ENCODE results near the gene TSHZ3. TPM values are rescaled to one million over a fixed set of nuclear protein-coding genes. Genes with fewer than 3 reads are reported as not detected.

The TSHZ3 gene
- total RNA-seq, 1 donor from 2014 or later: 21.2 TPM

DNA sequence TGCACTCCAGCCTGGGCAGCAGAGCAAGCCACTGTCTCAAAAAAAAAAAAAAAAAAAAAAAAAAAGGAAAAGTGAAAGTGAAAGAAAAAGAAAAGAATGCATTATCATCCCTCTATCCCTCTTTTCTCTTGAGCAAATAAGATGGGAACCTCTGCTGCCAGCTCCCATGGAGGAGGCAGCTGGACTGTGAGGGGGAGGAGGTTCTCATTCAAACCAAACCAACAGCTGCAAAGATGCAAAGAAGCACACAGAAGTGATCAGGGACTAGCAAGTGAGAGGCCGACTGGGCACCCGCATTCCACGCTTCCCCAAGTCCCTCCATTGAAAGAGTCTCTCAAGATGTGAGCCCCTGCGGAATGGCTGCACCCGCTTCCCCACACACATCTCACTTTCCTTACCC lies 63.5 kb downstream of the TSHZ3 start:
- TF ChIP-seq, protein P1, sequence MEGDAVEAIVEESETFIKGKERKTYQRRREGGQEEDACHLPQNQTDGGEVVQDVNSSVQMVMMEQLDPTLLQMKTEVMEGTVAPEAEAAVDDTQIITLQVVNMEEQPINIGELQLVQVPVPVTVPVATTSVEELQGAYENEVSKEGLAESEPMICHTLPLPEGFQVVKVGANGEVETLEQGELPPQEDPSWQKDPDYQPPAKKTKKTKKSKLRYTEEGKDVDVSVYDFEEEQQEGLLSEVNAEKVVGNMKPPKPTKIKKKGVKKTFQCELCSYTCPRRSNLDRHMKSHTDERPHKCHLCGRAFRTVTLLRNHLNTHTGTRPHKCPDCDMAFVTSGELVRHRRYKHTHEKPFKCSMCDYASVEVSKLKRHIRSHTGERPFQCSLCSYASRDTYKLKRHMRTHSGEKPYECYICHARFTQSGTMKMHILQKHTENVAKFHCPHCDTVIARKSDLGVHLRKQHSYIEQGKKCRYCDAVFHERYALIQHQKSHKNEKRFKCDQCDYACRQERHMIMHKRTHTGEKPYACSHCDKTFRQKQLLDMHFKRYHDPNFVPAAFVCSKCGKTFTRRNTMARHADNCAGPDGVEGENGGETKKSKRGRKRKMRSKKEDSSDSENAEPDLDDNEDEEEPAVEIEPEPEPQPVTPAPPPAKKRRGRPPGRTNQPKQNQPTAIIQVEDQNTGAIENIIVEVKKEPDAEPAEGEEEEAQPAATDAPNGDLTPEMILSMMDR (conservative IDR thresholded peaks at IDR 0.05): no peak
- Mint-ChIP-seq H3K27me3 (peaks cover 17% of the 10 kb centered on the region), H3K27ac (no peak overlapping the region)

DNA sequence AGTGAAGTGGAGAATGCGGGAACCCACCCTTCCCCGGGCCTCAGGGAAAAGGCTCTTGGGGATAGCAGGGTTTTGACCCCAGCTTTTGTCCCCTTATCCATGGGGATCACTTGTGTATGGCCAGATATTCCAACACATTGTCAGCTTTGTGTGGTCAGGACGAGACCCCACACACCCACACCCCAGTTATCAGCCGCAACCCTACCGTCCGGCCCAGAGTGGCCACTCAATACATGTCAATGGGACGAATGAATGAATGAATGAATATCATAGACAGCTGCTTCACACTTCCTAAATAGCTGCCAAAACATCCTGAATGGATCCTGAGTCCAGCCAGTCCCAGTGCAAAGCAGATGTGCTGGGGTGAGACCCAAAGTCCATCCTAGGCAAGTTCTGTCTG lies 64.6 kb downstream of the TSHZ3 start:
- Mint-ChIP-seq H3K4me1 (ENCODE audit: unreplicated experiment) (peaks cover 17% of the 10 kb centered on the region), H3K36me3 (peaks cover 5% of the 10 kb centered on the region), H3K27me3 (peaks cover 13% of the 10 kb centered on the region), H3K4me3 (no peak overlapping the region), H3K9me3 (no peaks in the 10 kb centered on the region), H3K27ac (no peak overlapping the region)
- no peak for DNase-seq (ENCODE audit: extremely low spot score, unreplicated experiment)
- TF ChIP-seq, protein P1 (conservative IDR thresholded peaks at IDR 0.05): no peak

More for the DNA sequence above, 63.5 kb downstream of the TSHZ3 start:
- Mint-ChIP-seq H3K4me3 (no peak overlapping the region), H3K4me1 (ENCODE audit: unreplicated experiment) (peaks cover 23% of the 10 kb centered on the region), H3K36me3 (peaks cover 5% of the 10 kb centered on the region), H3K9me3 (no peaks in the 10 kb centered on the region)
- no peak for DNase-seq (ENCODE audit: extremely low spot score, unreplicated experiment)

DNA sequence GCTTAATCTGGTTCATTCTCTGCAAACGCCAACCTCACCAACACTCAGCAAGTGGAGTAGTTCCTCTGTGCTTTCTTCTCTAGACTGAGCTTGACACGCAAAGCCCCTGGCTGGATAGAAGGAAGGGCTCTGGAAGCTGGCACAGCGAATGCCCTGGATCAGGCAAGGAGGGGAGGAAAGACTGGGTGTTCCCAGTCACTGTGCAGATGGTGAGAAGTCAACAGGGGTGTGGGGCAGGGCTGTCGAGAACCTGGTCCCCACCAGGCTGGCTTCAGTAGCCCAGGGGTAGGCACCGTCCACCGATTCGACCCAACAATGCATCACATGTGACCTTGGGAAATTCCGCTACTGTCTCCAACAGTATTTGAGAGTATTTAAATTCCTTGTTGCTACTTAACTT lies 65.5 kb downstream of the TSHZ3 start:
- peaks cover 17% of the 10 kb centered on the region for H3K4me1 Mint-ChIP-seq (ENCODE audit: unreplicated experiment)
- no peaks in the 10 kb centered on the region for H3K9me3 Mint-ChIP-seq
- DNase-seq (ENCODE audit: extremely low spot score, unreplicated experiment): no peak
- peaks cover 13% of the 10 kb centered on the region for H3K27me3 Mint-ChIP-seq
- no peak overlapping the region for H3K4me3 Mint-ChIP-seq
- H3K27ac Mint-ChIP-seq: no peak overlapping the region
- H3K36me3 Mint-ChIP-seq: peaks cover 13% of the 10 kb centered on the region
- TF ChIP-seq, protein P1 (conservative IDR thresholded peaks at IDR 0.05): no peak

DNA sequence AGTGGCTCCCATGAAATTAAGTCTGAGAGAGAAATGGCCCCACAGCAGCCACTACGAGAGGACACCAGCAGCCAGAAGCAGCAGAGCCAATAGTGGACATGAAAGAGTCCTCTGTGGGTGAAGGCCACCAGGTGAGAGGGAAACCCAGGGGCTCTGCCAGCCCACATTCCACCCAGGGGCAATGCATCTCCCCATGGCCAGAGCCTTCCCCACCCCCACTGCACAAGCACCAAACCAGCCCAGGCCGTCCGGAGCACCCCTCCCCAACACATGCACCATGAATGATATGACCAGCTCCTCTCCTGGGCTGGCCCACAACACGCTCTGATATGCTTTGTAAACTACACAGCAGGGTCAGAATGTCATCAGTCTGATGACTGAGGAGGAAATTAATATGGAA lies 66.9 kb downstream of the TSHZ3 start:
- peaks cover 20% of the 10 kb centered on the region for H3K36me3 Mint-ChIP-seq

DNA sequence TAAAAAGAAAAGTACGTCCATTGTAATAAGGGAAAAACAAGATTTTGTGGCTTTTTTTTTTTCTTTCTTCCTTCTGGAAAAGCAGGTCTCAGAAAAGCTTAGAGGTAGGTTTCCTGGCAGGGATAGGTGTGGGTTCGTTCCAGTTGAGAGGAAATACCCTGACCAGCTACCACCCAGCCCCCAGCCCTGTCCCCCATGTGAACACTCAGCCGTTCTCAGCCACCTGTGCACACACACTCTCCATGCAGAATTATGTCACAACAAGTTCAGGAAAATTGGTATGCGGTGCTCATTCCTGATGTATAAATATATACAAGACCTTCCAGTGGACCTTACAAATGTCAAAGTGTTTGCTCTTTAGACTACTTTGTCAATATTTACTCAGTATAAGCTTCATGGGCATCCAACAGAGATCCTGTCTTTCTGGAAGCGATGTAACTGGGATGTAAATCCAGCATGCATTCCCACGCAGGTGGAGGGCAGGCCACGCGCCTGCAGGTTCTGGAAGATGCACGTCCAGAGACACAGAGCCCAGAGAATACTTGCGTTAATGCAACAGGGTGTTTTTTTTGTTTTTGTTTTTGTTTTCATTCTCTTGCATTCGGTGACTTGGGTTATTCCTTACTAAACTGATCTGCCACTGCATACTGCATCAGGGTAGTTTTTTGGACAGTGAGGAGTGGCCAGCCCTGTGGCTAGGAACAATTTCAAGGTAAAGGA lies 68.8 kb downstream of the TSHZ3 start:
- TF ChIP-seq, protein P1 (conservative IDR thresholded peaks at IDR 0.05): no peak
- no peaks in the 10 kb centered on the region for H3K9me3 Mint-ChIP-seq
- H3K36me3 Mint-ChIP-seq: peaks cover 15% of the 10 kb centered on the region
- peaks cover 6% of the 10 kb centered on the region for H3K27me3 Mint-ChIP-seq
- H3K4me3 Mint-ChIP-seq: no peak overlapping the region
- peaks cover 11% of the 10 kb centered on the region for H3K4me1 Mint-ChIP-seq (ENCODE audit: unreplicated experiment)
- DNase-seq (ENCODE audit: extremely low spot score, unreplicated experiment): no peak
- H3K27ac Mint-ChIP-seq: no peak overlapping the region

More for the DNA sequence above, 66.9 kb downstream of the TSHZ3 start:
- H3K27ac Mint-ChIP-seq: no peak overlapping the region
- TF ChIP-seq, protein P1 (conservative IDR thresholded peaks at IDR 0.05): no peak
- no peaks in the 10 kb centered on the region for H3K9me3 Mint-ChIP-seq
- H3K27me3 Mint-ChIP-seq: peaks cover 11% of the 10 kb centered on the region
- peaks cover 17% of the 10 kb centered on the region for H3K4me1 Mint-ChIP-seq (ENCODE audit: unreplicated experiment)
- H3K4me3 Mint-ChIP-seq: no peak overlapping the region
- no peak for DNase-seq (ENCODE audit: extremely low spot score, unreplicated experiment)

Measured in type B pancreatic cell (in vitro differentiated cells).